Frontal cortex (tissue), 4 donors: ENCODE measurements around the gene BEAN1. TPM values are rescaled to one million over a fixed set of nuclear protein-coding genes. Genes with fewer than 3 reads are reported as not detected.
A peak's percentile ranks its signal among the peaks of the same experiment; 100 is the strongest.

Experiments
- DNase-seq, 2 donors: peaks; one replicate each; pipeline ENCODE4 v3.0.0; 2012; ENCODE audit warnings: low spot score in 2 of 2
- FAIRE-seq: peaks from 2 replicates; lab custom pipeline; 2012; peaks lifted over from hg19 to GRCh38; lab: Jason Lieb, UNC
- total RNA-seq: library from RNA; depleted of rRNA; stranded (reverse); fragments of >200 nt; gene quantifications from one replicate; pipeline ENCODE4 v1.2.3, GENCODE V29; 2014
- donor health status: control.
- donor health status: control.
- donor health status: control.

Gene BEAN1
- total RNA-seq, 1 donor from 2014 or later: 4.5 TPM

- FAIRE-seq (no peak), DNase-seq (no peak)
Measured at GRCh38 chr16:66391726-66392670, 35.1 kb upstream of the BEAN1 start.

GRCh38 chr16:66395806-66396555 lies 31.1 kb upstream of the BEAN1 start:
- no peak for DNase-seq
- no peak for FAIRE-seq

GRCh38 chr16:66397736-66398433 lies 29.2 kb upstream of the BEAN1 start:
- FAIRE-seq: no peak
- DNase-seq: no peak

GRCh38 chr16:66399031-66399430 lies 28.1 kb upstream of the BEAN1 start:
- FAIRE-seq (no peak), DNase-seq (no peak)

GRCh38 chr16:66399930-66400329 lies 27.2 kb upstream of the BEAN1 start:
- FAIRE-seq (no peak), DNase-seq (no peak)

- DNase-seq: no peak
- FAIRE-seq: no peak
Measured at GRCh38 chr16:66400503-66401380, 26.4 kb upstream of the BEAN1 start.

- FAIRE-seq: no peak
- no peak for DNase-seq
Measured at GRCh38 chr16:66401610-66402009, 25.5 kb upstream of the BEAN1 start.

- no peak for FAIRE-seq
- no peak for DNase-seq
Measured at GRCh38 chr16:66402166-66402565, 24.9 kb upstream of the BEAN1 start.

- FAIRE-seq: no peak
Measured at GRCh38 chr16:66402591-66403230, 24.4 kb upstream of the BEAN1 start.

GRCh38 chr16:66403531-66404145 lies 23.5 kb upstream of the BEAN1 start:
- no peak for FAIRE-seq
- DNase-seq: no peak

More at GRCh38 chr16:66402591-66403230, 24.4 kb upstream of the BEAN1 start:
- no peak for DNase-seq

GRCh38 chr16:66405057-66405783 lies 21.9 kb upstream of the BEAN1 start:
- DNase-seq: no peak
- FAIRE-seq: no peak

GRCh38 chr16:66406534-66407221 lies 20.4 kb upstream of the BEAN1 start:
- no peak for FAIRE-seq

GRCh38 chr16:66408163-66409048 lies 18.7 kb upstream of the BEAN1 start:
- FAIRE-seq (no peak), DNase-seq (no peak)

More at GRCh38 chr16:66406534-66407221, 20.4 kb upstream of the BEAN1 start:
- DNase-seq: peak; percentile 83 to 88

GRCh38 chr16:66409156-66409555 lies 17.9 kb upstream of the BEAN1 start:
- no peak for DNase-seq
- FAIRE-seq: no peak

GRCh38 chr16:66412182-66412581 lies 14.9 kb upstream of the BEAN1 start:
- FAIRE-seq (no peak), DNase-seq (no peak)

GRCh38 chr16:66414891-66415290 lies 12.2 kb upstream of the BEAN1 start:
- DNase-seq (no peak), FAIRE-seq (no peak)
